WTC11 (cell line): ENCODE measurements around the gene CTIF. TPM values are rescaled to one million over a fixed set of nuclear protein-coding genes. Genes with fewer than 3 reads are reported as not detected.

Experiments
- ATAC-seq: fragments of 200-7000 bp; cut with Tn5 transposase; 2 replicates; pipeline ENCODE4 v1.10.0; 2021; ENCODE audit warnings: mild to moderate bottlenecking, moderate library complexity
- CTCF ChIA-PET: fragments of 300-600 bp; sonication (Branson Sonifier 250); formaldehyde crosslinking; loops from one replicate; lab custom pipeline; 2021; ENCODE audit warnings: antibody characterized with exemption; lab: Charles Lee
- POLR2A ChIA-PET: fragments of 350-600 bp; sonication (Branson Sonifier 250); formaldehyde crosslinking; loops from one replicate; lab custom pipeline; 2021; ENCODE audit warnings: antibody characterized with exemption; lab: Charles Lee
- DNase-seq: peaks from one replicate; pipeline ENCODE4 v3.0.0; 2021; ENCODE audit warnings: low spot score
- H3K27ac Mint-ChIP-seq: 2 replicates; pipeline ENCODE4 v1.8.0; 2021; ENCODE audit warnings: mixed read lengths
- H3K27me3 Mint-ChIP-seq: 2 replicates; pipeline ENCODE4 v1.8.0; 2021; ENCODE audit warnings: low read depth, mild to moderate bottlenecking, moderate library complexity, mixed read lengths
- H3K36me3 Mint-ChIP-seq: 2 replicates; pipeline ENCODE4 v1.8.0; 2021; ENCODE audit warnings: mixed read lengths
- H3K4me1 Mint-ChIP-seq: 2 replicates; pipeline ENCODE4 v1.8.0; 2022; ENCODE audit warnings: mixed read lengths
- H3K4me3 Mint-ChIP-seq: 2 replicates; pipeline ENCODE4 v1.8.0; 2021; ENCODE audit warnings: mild to moderate bottlenecking, moderate library complexity, mixed read lengths
- H3K9me3 Mint-ChIP-seq: 2 replicates; pipeline ENCODE4 v1.8.0; 2021; ENCODE audit warnings: mixed read lengths
- ELF4 ChIP-seq: sonication (generic); formaldehyde crosslinking; IDR thresholded peaks from 2 replicates; pipeline ENCODE4 v1.8.1; 2022; ENCODE audit warnings: low read depth, mild to moderate bottlenecking, moderate library complexity, missing genetic modification reagents
- GABPB1 ChIP-seq: sonication (generic); formaldehyde crosslinking; IDR thresholded peaks from 2 replicates; pipeline ENCODE4 v1.8.1; 2023; ENCODE audit warnings: mild to moderate bottlenecking, missing genetic modification reagents
- GTF2I ChIP-seq: fragments of 250-450 bp; sonication (Bioruptor Pico); conservative IDR thresholded peaks from 2 replicates; pipeline ENCODE4 v1.4.0; 2021; ENCODE audit warnings: mild to moderate bottlenecking
- HMGA2 ChIP-seq: fragments of 250-450 bp; sonication (Bioruptor Pico); IDR thresholded peaks from 2 replicates; pipeline ENCODE4 v1.4.0; 2021; ENCODE audit warnings: mild to moderate bottlenecking, moderate library complexity
- NFATC4 ChIP-seq: fragments of 250-450 bp; sonication (Bioruptor Pico); IDR thresholded peaks from 2 replicates; pipeline ENCODE4 v1.9.0; 2021; ENCODE audit warnings: mild to moderate bottlenecking
- NFE2L1 ChIP-seq: sonication (generic); formaldehyde crosslinking; IDR thresholded peaks from 2 replicates; pipeline ENCODE4 v1.8.1; 2023; ENCODE audit warnings: missing genetic modification reagents
- TCF7 ChIP-seq: sonication (generic); formaldehyde crosslinking; IDR thresholded peaks from 2 replicates; pipeline ENCODE4 v1.8.0; 2022; ENCODE audit warnings: mild to moderate bottlenecking, low read depth, missing genetic modification reagents, moderate library complexity
- ZBTB21 ChIP-seq: sonication (generic); formaldehyde crosslinking; IDR thresholded peaks from 2 replicates; pipeline ENCODE4 v1.8.1; 2023; ENCODE audit warnings: mild to moderate bottlenecking, missing genetic modification reagents, borderline replicate concordance
- ZNF121 ChIP-seq: sonication (generic); formaldehyde crosslinking; IDR thresholded peaks from 2 replicates; pipeline ENCODE4 v1.8.0; 2023; ENCODE audit warnings: missing genetic modification reagents
- ZNF138 ChIP-seq: sonication (generic); formaldehyde crosslinking; conservative IDR thresholded peaks from 2 replicates; pipeline ENCODE4 v1.8.1; 2022; ENCODE audit warnings: mild to moderate bottlenecking, moderate library complexity, missing genetic modification reagents
- ZNF219 ChIP-seq: sonication (generic); formaldehyde crosslinking; IDR thresholded peaks from 2 replicates; pipeline ENCODE4 v1.8.0; 2023; ENCODE audit warnings: missing genetic modification reagents, mild to moderate bottlenecking, borderline replicate concordance
- ZNF671 ChIP-seq: fragments of 250-450 bp; sonication (Bioruptor Pico); IDR thresholded peaks from 2 replicates; pipeline ENCODE4 v1.8.0; 2021; ENCODE audit warnings: mild to moderate bottlenecking
- total RNA-seq: library from RNA; stranded (reverse); gene quantifications from 3 replicates; pipeline ENCODE4 v1.2.3, GENCODE V29; 2021
- TF ChIP-seq, protein P1 (sequence below): sonication (generic); formaldehyde crosslinking; IDR thresholded peaks from 2 replicates; pipeline ENCODE4 v1.8.1; 2023; ENCODE audit warnings: mild to moderate bottlenecking, moderate library complexity, missing genetic modification reagents
- TF ChIP-seq, protein P2 (sequence below): sonication (generic); formaldehyde crosslinking; IDR thresholded peaks from 2 replicates; pipeline ENCODE4 v1.8.1; 2023; ENCODE audit warnings: mild to moderate bottlenecking, missing genetic modification reagents
- TF ChIP-seq, protein P3 (sequence below): sonication (generic); formaldehyde crosslinking; IDR thresholded peaks from 2 replicates; pipeline ENCODE4 v1.8.0; 2022; ENCODE audit warnings: mild to moderate bottlenecking, missing genetic modification reagents
- TF ChIP-seq, protein P4 (sequence below): fragments of 250-450 bp; sonication (Bioruptor Pico); IDR thresholded peaks from 2 replicates; pipeline ENCODE4 v1.9.0; 2021; ENCODE audit warnings: mild to moderate bottlenecking, borderline replicate concordance
- TF ChIP-seq, protein P5 (sequence below): fragments of 200-600 bp; IDR thresholded peaks from 2 replicates; pipeline ENCODE4 v1.8.0; 2022; ENCODE audit warnings: antibody characterized with exemption
- TF ChIP-seq, protein P6 (sequence below): sonication (generic); formaldehyde crosslinking; IDR thresholded peaks from 2 replicates; pipeline ENCODE4 v1.8.0; 2023; ENCODE audit warnings: missing genetic modification reagents, mild to moderate bottlenecking, borderline replicate concordance

Gene CTIF
- total RNA-seq, 1 experiment from 2014 or later: 28.5 TPM

DNA sequence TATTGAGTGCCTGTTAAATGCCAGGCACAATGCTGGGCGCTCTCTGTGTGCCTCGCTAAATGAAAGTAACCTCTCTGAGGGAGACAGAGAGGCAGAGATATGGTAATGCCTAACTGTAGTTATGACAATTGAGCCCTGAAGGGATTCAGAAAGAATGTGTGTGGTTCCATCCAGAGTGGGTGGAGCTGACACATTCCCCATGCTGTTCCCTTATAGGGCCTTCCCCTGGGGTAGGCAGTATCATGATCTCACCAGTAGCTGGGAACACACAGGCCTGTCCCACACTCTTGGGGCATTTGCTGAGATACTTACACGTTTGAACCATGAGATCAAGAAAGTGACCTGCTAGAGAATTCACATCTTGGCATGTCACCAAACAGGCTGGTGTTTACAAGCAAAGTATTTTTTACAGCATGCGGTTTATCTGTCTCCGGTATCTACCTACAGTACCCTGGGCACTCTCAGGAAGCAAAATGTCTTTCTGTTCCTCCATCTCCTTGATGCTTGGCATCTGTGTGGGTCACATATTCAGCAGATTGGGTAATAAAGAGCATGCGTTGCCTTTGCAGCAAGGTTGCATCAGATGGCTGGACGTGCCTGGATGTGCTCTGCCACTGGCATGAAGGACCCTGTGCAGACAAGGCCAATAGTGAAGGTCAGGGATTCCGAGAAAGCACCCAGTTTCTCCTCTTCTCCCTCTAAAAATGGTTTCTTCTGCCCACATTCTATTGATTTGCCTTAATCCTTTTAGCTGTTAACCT is 9.4 kb downstream of the CTIF start:
- ATAC-seq: peak; percentile 64
- ChIA-PET POLR2A (interaction anchor here (1.6 kb wide), 1 partner anchor 9 kb away, joined by 4 read pairs; no protein-coding TSS in a partner anchor), CTCF (interaction anchor here (1.1 to 3.6 kb wide), 6 partner anchors 9 to 116 kb away, joined by 3 to 27 read pairs (median 6); partner anchors contain the start of gene CTIF)
- Mint-ChIP-seq H3K4me1 (peaks cover 60% of the 10 kb centered on the region), H3K4me3 (no peak overlapping the region), H3K36me3 (no peaks in the 10 kb centered on the region), H3K27ac (peak overlapping the region; percentile 58; the same call in 1 of the 2 replicates), H3K9me3 (no peaks in the 10 kb centered on the region), H3K27me3 (peaks cover 16% of the 10 kb centered on the region)
- no peak for DNase-seq
- TF ChIP-seq GTF2I (CRISPR knock-in tag) (no peak), ZNF671 (no peak), ZNF219 (no peak), HMGA2 (no peak), ZNF121 (CRISPR knock-in tag) (peak; percentile 34; the same call in 1 of the 2 replicates), NFE2L1 (CRISPR knock-in tag) (no peak), ZNF138 (CRISPR knock-in tag) (no peak), ZBTB21 (no peak), ELF4 (CRISPR knock-in tag) (no peak), GABPB1 (CRISPR knock-in tag) (peak; percentile 93), NFATC4 (CRISPR knock-in tag) (no peak)
- TF ChIP-seq, protein P1, sequence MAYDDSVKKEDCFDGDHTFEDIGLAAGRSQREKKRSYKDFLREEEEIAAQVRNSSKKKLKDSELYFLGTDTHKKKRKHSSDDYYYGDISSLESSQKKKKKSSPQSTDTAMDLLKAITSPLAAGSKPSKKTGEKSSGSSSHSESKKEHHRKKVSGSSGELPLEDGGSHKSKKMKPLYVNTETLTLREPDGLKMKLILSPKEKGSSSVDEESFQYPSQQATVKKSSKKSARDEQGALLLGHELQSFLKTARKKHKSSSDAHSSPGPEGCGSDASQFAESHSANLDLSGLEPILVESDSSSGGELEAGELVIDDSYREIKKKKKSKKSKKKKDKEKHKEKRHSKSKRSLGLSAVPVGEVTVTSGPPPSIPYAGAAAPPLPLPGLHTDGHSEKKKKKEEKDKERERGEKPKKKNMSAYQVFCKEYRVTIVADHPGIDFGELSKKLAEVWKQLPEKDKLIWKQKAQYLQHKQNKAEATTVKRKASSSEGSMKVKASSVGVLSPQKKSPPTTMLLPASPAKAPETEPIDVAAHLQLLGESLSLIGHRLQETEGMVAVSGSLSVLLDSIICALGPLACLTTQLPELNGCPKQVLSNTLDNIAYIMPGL (CRISPR knock-in tag): no peak
- TF ChIP-seq, protein P2, sequence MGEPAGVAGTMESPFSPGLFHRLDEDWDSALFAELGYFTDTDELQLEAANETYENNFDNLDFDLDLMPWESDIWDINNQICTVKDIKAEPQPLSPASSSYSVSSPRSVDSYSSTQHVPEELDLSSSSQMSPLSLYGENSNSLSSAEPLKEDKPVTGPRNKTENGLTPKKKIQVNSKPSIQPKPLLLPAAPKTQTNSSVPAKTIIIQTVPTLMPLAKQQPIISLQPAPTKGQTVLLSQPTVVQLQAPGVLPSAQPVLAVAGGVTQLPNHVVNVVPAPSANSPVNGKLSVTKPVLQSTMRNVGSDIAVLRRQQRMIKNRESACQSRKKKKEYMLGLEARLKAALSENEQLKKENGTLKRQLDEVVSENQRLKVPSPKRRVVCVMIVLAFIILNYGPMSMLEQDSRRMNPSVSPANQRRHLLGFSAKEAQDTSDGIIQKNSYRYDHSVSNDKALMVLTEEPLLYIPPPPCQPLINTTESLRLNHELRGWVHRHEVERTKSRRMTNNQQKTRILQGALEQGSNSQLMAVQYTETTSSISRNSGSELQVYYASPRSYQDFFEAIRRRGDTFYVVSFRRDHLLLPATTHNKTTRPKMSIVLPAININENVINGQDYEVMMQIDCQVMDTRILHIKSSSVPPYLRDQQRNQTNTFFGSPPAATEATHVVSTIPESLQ (CRISPR knock-in tag): no peak
- TF ChIP-seq, protein P3, sequence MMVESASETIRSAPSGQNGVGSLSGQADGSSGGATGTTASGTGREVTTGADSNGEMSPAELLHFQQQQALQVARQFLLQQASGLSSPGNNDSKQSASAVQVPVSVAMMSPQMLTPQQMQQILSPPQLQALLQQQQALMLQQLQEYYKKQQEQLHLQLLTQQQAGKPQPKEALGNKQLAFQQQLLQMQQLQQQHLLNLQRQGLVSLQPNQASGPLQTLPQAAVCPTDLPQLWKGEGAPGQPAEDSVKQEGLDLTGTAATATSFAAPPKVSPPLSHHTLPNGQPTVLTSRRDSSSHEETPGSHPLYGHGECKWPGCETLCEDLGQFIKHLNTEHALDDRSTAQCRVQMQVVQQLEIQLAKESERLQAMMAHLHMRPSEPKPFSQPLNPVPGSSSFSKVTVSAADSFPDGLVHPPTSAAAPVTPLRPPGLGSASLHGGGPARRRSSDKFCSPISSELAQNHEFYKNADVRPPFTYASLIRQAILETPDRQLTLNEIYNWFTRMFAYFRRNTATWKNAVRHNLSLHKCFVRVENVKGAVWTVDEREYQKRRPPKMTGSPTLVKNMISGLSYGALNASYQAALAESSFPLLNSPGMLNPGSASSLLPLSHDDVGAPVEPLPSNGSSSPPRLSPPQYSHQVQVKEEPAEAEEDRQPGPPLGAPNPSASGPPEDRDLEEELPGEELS (CRISPR knock-in tag): no peak

DNA sequence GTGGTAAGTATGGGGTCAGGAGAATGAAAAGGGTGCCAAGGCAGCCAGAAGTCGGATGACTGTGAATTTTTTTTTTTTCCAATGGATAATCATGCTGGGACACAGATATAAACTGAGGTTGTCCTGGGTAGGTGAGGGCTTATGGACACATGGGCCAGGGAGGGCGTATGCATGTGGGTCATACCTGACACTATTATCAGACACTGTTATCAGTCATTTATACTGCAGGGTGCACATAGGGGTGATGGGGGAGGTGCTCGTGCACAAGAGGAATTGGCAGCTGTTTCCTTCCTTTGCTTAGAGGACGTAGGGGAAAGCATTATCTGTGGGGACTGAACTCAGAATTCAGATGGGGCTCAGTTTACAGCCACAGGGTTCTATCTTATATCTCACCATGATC is 10.1 kb downstream of the CTIF start:
- Mint-ChIP-seq H3K27ac (no peak overlapping the region), H3K9me3 (no peaks in the 10 kb centered on the region), H3K36me3 (no peaks in the 10 kb centered on the region), H3K4me1 (peaks cover 54% of the 10 kb centered on the region), H3K27me3 (peaks cover 13% of the 10 kb centered on the region), H3K4me3 (no peak overlapping the region)
- no peak for DNase-seq
- POLR2A ChIA-PET: no interaction called here
- CTCF ChIA-PET: no interaction called here
- ATAC-seq: no peak
- TF ChIP-seq, protein P4, sequence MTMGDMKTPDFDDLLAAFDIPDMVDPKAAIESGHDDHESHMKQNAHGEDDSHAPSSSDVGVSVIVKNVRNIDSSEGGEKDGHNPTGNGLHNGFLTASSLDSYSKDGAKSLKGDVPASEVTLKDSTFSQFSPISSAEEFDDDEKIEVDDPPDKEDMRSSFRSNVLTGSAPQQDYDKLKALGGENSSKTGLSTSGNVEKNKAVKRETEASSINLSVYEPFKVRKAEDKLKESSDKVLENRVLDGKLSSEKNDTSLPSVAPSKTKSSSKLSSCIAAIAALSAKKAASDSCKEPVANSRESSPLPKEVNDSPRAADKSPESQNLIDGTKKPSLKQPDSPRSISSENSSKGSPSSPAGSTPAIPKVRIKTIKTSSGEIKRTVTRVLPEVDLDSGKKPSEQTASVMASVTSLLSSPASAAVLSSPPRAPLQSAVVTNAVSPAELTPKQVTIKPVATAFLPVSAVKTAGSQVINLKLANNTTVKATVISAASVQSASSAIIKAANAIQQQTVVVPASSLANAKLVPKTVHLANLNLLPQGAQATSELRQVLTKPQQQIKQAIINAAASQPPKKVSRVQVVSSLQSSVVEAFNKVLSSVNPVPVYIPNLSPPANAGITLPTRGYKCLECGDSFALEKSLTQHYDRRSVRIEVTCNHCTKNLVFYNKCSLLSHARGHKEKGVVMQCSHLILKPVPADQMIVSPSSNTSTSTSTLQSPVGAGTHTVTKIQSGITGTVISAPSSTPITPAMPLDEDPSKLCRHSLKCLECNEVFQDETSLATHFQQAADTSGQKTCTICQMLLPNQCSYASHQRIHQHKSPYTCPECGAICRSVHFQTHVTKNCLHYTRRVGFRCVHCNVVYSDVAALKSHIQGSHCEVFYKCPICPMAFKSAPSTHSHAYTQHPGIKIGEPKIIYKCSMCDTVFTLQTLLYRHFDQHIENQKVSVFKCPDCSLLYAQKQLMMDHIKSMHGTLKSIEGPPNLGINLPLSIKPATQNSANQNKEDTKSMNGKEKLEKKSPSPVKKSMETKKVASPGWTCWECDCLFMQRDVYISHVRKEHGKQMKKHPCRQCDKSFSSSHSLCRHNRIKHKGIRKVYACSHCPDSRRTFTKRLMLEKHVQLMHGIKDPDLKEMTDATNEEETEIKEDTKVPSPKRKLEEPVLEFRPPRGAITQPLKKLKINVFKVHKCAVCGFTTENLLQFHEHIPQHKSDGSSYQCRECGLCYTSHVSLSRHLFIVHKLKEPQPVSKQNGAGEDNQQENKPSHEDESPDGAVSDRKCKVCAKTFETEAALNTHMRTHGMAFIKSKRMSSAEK (CRISPR knock-in tag): no peak
- no peak for TF ChIP-seq TCF7 (CRISPR knock-in tag)
- TF ChIP-seq, protein P5, sequence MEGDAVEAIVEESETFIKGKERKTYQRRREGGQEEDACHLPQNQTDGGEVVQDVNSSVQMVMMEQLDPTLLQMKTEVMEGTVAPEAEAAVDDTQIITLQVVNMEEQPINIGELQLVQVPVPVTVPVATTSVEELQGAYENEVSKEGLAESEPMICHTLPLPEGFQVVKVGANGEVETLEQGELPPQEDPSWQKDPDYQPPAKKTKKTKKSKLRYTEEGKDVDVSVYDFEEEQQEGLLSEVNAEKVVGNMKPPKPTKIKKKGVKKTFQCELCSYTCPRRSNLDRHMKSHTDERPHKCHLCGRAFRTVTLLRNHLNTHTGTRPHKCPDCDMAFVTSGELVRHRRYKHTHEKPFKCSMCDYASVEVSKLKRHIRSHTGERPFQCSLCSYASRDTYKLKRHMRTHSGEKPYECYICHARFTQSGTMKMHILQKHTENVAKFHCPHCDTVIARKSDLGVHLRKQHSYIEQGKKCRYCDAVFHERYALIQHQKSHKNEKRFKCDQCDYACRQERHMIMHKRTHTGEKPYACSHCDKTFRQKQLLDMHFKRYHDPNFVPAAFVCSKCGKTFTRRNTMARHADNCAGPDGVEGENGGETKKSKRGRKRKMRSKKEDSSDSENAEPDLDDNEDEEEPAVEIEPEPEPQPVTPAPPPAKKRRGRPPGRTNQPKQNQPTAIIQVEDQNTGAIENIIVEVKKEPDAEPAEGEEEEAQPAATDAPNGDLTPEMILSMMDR: no peak
- TF ChIP-seq, protein P6, sequence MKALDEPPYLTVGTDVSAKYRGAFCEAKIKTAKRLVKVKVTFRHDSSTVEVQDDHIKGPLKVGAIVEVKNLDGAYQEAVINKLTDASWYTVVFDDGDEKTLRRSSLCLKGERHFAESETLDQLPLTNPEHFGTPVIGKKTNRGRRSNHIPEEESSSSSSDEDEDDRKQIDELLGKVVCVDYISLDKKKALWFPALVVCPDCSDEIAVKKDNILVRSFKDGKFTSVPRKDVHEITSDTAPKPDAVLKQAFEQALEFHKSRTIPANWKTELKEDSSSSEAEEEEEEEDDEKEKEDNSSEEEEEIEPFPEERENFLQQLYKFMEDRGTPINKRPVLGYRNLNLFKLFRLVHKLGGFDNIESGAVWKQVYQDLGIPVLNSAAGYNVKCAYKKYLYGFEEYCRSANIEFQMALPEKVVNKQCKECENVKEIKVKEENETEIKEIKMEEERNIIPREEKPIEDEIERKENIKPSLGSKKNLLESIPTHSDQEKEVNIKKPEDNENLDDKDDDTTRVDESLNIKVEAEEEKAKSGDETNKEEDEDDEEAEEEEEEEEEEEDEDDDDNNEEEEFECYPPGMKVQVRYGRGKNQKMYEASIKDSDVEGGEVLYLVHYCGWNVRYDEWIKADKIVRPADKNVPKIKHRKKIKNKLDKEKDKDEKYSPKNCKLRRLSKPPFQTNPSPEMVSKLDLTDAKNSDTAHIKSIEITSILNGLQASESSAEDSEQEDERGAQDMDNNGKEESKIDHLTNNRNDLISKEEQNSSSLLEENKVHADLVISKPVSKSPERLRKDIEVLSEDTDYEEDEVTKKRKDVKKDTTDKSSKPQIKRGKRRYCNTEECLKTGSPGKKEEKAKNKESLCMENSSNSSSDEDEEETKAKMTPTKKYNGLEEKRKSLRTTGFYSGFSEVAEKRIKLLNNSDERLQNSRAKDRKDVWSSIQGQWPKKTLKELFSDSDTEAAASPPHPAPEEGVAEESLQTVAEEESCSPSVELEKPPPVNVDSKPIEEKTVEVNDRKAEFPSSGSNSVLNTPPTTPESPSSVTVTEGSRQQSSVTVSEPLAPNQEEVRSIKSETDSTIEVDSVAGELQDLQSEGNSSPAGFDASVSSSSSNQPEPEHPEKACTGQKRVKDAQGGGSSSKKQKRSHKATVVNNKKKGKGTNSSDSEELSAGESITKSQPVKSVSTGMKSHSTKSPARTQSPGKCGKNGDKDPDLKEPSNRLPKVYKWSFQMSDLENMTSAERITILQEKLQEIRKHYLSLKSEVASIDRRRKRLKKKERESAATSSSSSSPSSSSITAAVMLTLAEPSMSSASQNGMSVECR (CRISPR knock-in tag): no peak
- no peak for TF ChIP-seq NFATC4 (CRISPR knock-in tag)
- TF ChIP-seq ELF4 (CRISPR knock-in tag): no peak
- TF ChIP-seq GABPB1 (CRISPR knock-in tag): no peak
